Common myeloid progenitor, CD34-positive (primary cell): Measurements from ENCODE around the gene REPS2.

ENCODE experiments used
- CTCF ChIA-PET: fragments of 350-600 bp; sonication (Branson Sonifier 250); formaldehyde crosslinking; loops from one replicate; lab custom pipeline; 2021; ENCODE audit warnings: antibody characterized with exemption; lab: Charles Lee
- POLR2A ChIA-PET: fragments of 350-600 bp; sonication (Branson Sonifier 250); formaldehyde crosslinking; loops from one replicate; lab custom pipeline; 2021; ENCODE audit warnings: antibody characterized with exemption; lab: Charles Lee
- DNase-seq, 3 donors: peaks; one replicate each; pipeline versions ENCODE4 v3.0.0 to v3.0.0-alpha.2; 2013
- H3K27ac ChIP-seq, 2 experiments: 1 replicate in 1 of 2; 2 replicates in 1 of 2; pipeline ENCODE4 v1.7.0; 2013; ENCODE audit warnings: inconsistent platforms in 2 of 2, low read length in 2 of 2, mild to moderate bottlenecking in 2 of 2, low read depth in 1 of 2, moderate library complexity in 1 of 2; ENCODE audit not compliant: severe bottlenecking in 2 of 2, insufficient read depth in 1 of 2, poor library complexity in 1 of 2
- H3K27me3 ChIP-seq, 5 experiments: replicated peaks in 2 of 5; 1 replicate in 3 of 5; 2 replicates in 2 of 5; pipeline versions ENCODE4 v1.6.1 to v1.7.0; 2013; ENCODE audit warnings: low read length in 4 of 5, mild to moderate bottlenecking in 2 of 5, moderate library complexity in 2 of 5, inconsistent platforms in 1 of 5; ENCODE audit not compliant: insufficient read depth in 5 of 5, control insufficient read depth in 4 of 5
- H3K36me3 ChIP-seq, 4 experiments: 1 replicate in 2 of 4; 2 replicates in 2 of 4; pipeline versions ENCODE4 v1.6.1 to v1.7.0; 2013; ENCODE audit warnings: low read length in 3 of 4, control low read depth in 1 of 4, mild to moderate bottlenecking in 1 of 4; ENCODE audit not compliant: control insufficient read depth in 4 of 4, insufficient read depth in 4 of 4
- H3K4me1 ChIP-seq, 4 experiments: 1 replicate in 3 of 4; 2 replicates in 1 of 4; pipeline versions ENCODE4 v1.6.1 to v1.7.1; 2013; ENCODE audit warnings: low read length in 3 of 4, mild to moderate bottlenecking in 3 of 4, control low read depth in 1 of 4, inconsistent platforms in 1 of 4, moderate library complexity in 1 of 4; ENCODE audit not compliant: control insufficient read depth in 4 of 4, insufficient read depth in 4 of 4; ENCODE audit errors: control extremely low read depth in 1 of 4
- H3K4me3 ChIP-seq, 7 experiments: 1 replicate in 4 of 7; 2 replicates in 3 of 7; pipeline versions ENCODE4 v1.5.1 to v1.7.0; 2013; ENCODE audit warnings: mild to moderate bottlenecking in 7 of 7, low read length in 6 of 7, moderate library complexity in 6 of 7, inconsistent platforms in 2 of 7, low read depth in 2 of 7, control low read depth in 1 of 7; ENCODE audit not compliant: insufficient read depth in 4 of 7, control insufficient read depth in 1 of 7; ENCODE audit errors: extremely low read depth in 1 of 7
- H3K9me3 ChIP-seq, 5 experiments: 1 replicate in 4 of 5; 2 replicates in 1 of 5; pipeline versions ENCODE4 v1.6.1 to v1.7.1; 2013; ENCODE audit warnings: low read length in 4 of 5, mild to moderate bottlenecking in 2 of 5, inconsistent platforms in 1 of 5, low read depth in 1 of 5, moderate library complexity in 1 of 5; ENCODE audit not compliant: control insufficient read depth in 4 of 5, insufficient read depth in 2 of 5; ENCODE audit errors: control extremely low read depth in 1 of 5
- WGBS: methylation state at CpG from one replicate; pipeline ENCODE4 v1.1.5; 2013; ENCODE audit not compliant: insufficient coverage; 5-methylcytosine and 5-hydroxymethylcytosine counted together

REPS2 gene

DNA sequence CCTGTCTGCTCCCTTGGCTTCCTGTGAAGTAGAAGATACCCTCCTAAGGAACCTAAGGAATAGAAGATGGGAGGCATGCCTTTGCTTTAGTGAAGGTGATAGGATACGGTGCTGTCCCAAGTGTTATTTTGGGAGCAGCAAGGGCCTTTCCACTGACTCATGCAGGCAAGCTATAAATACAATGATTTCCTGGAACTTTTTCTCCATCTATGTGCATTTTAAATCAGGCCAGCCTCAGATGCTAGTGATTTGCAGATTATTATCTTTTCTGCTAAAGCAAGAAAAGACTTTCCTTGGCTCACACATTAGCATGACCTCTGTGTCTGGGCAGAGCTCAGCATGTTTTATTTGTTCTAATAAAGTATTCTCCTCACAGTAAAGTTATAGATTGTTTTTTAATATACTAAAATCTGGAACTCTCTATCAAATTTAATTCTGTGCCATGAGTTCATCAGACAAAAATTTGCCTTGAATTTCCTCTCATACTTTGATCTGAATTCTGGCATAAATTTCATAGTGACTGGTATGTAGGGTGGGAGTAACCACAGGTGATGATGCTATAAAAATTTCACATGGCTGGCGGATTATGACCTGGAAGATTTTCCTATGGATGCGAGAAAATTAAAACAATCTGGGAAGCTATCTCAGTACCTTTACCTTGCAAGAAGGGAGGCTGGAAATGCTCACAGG, 131.7 kb downstream of the REPS2 start:
- peaks cover 0 to 6% (median 1%) of the 10 kb centered on the region in 4 experiments for H3K4me1 ChIP-seq
- peaks cover 0 to 9% (median 0%) of the 10 kb centered on the region in 5 experiments for H3K27me3 ChIP-seq
- no peak overlapping the region for H3K4me3 ChIP-seq
- ChIA-PET POLR2A (no interaction called here), CTCF (no interaction called here)
- no peaks in the 10 kb centered on the region for H3K9me3 ChIP-seq
- H3K36me3 ChIP-seq: no peaks in the 10 kb centered on the region
- 93% methylated on average over 2 of the region's 3 CpGs for WGBS
- no peak overlapping the region for H3K27ac ChIP-seq
- no peak for DNase-seq

DNA sequence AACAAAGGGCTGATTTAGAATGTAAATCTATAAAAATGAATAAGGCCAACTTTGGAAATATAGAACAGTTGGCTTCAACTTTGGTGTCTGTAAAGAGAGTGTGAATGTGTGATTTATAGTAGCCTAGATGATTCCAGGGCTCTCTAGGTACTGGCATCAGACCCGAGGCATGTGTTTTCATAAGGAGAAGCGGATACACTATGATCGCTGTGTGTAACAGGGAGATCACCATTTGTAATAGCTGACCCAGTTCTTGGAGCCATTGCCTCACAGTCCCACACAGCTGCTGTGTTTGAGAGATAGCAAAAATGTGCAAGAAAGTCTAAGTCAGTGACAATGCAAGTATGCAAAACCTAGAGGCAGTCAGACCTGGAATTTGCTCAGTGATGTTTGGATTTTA, 135.1 kb downstream of the REPS2 start:
- no peaks in the 10 kb centered on the region for H3K9me3 ChIP-seq
- ChIA-PET POLR2A (no interaction called here), CTCF (interaction anchor here (2.4 kb wide), 1 partner anchor 199 kb away, joined by 14 read pairs; no protein-coding TSS in a partner anchor)
- no peak for DNase-seq
- H3K4me3 ChIP-seq: no peak overlapping the region
- H3K27me3 ChIP-seq: peaks cover 0 to 9% (median 0%) of the 10 kb centered on the region in 5 experiments
- no peaks in the 10 kb centered on the region for H3K4me1 ChIP-seq
- 92% methylated on average over 3 of the region's 3 CpGs for WGBS
- no peaks in the 10 kb centered on the region for H3K36me3 ChIP-seq
- H3K27ac ChIP-seq: no peak overlapping the region

DNA sequence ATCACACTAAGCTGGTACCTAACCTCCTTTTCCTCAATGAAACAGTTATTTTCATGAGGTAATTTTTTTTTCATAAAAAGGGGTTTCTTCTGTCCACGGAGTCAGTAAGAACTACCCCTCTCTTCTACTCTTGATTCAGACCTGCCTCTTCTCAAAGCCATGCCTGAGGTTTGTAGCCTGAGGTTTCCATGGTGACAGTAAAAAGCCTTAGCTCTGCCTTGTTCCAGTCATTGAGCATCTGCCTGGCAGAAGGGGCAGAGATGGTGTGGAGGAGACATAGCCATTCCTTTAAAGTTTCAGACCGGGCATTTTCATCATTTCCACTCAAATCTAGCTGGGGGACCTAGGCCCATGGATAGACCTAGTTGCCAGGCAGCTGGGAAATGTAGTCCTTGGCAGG, 135.5 kb downstream of the REPS2 start:
- no peak overlapping the region for H3K27ac ChIP-seq
- 72% methylated on average over 2 of the region's 2 CpGs for WGBS
- no peaks in the 10 kb centered on the region for H3K9me3 ChIP-seq
- no peaks in the 10 kb centered on the region for H3K36me3 ChIP-seq
- no peaks in the 10 kb centered on the region for H3K4me1 ChIP-seq
- H3K27me3 ChIP-seq: peaks cover 0 to 9% (median 0%) of the 10 kb centered on the region in 5 experiments
- CTCF ChIA-PET: interaction anchor here (0.9 to 2.4 kb wide), 4 partner anchors 23 to 199 kb away, joined by 3 to 14 read pairs (median 6); no protein-coding TSS in a partner anchor
- POLR2A ChIA-PET: no interaction called here
- H3K4me3 ChIP-seq: no peak overlapping the region
- DNase-seq: no peak

DNA sequence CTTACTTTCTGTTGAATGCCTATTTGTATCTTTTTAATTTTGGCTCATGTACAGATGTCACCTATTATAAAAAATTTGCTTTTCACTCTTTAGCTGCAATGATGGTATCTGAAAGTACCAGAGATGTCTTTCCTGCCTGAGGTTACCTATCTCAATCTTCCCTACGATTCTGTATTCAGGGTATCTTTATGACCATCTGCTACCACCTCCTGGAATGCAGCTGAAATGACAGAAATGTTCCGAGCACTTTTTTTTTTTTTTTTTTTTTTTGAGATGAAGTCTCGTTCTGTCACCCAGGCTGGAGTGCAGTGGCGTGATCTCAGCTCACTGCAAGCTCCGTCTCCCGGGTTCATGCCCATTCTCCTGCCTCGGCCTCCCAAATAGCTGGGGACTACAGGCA, 136.4 kb downstream of the REPS2 start:
- DNase-seq: peak; percentile 29 to 67 (median 53)
- CTCF ChIA-PET: interaction anchor here (0.8 to 2.4 kb wide), 9 partner anchors 24 to 257 kb away, joined by 3 to 14 read pairs (median 3); no protein-coding TSS in a partner anchor
- POLR2A ChIA-PET: no interaction called here
- Histone ChIP-seq H3K9me3 (no peaks in the 10 kb centered on the region), H3K36me3 (no peaks in the 10 kb centered on the region), H3K27ac (no peak overlapping the region), H3K4me1 (no peaks in the 10 kb centered on the region), H3K4me3 (no peak overlapping the region), H3K27me3 (peaks cover 0 to 13% (median 0%) of the 10 kb centered on the region in 5 experiments)
- WGBS: 40% methylated on average over 2 of the region's 7 CpGs

DNA sequence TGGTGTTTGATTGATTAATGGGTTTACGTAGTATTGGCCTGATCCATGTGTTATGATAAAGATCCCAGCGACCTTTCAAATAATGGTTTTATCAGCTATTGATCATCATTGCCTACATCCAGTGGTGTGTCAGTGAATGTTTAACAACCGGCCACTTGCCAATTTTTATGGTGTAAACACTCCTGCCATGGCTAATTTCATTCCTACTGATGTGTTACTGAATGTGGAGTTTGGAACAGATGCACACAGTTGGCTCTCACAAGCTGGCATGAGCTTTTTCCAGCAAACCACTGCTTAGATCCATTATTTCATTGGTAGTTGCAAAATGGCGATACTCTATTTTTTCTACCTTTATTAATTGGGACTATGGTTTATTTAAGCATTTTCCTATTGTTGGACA, 139.9 kb downstream of the REPS2 start:
- no peak overlapping the region for H3K27ac ChIP-seq
- H3K4me1 ChIP-seq: no peaks in the 10 kb centered on the region
- DNase-seq: no peak
- WGBS: 90% methylated on average over 2 of the region's 4 CpGs
- no peaks in the 10 kb centered on the region for H3K36me3 ChIP-seq
- POLR2A ChIA-PET: no interaction called here
- H3K9me3 ChIP-seq: no peaks in the 10 kb centered on the region
- peaks cover 0 to 13% (median 0%) of the 10 kb centered on the region in 5 experiments for H3K27me3 ChIP-seq
- CTCF ChIA-PET: no interaction called here
- H3K4me3 ChIP-seq: no peak overlapping the region

DNA sequence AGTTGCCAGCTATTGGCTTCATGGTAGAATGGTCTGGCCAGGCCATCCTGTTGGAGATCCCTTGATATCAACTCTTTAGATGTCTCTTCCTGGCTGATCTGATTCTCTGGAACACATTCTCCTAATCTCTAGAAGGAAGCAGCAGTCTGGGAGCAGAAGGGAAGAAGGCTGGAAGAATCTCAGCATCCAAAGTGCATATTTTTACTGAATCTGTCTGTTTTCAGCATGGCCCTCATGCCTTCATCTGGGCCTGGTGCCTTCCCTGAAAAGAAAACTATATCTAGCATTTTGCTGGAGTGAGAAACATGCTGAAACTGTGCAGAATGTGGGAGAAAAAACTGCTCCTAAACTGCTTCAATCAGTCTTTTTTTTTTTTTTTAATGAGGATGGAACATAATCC, 148.7 kb downstream of the REPS2 start:
- H3K9me3 ChIP-seq: peaks cover 0 to 2% (median 0%) of the 10 kb centered on the region in 5 experiments
- ChIA-PET POLR2A (no interaction called here), CTCF (no interaction called here)
- no peak overlapping the region for H3K27ac ChIP-seq
- no peak for DNase-seq
- no peak overlapping the region for H3K4me3 ChIP-seq
- H3K36me3 ChIP-seq: no peaks in the 10 kb centered on the region
- no peaks in the 10 kb centered on the region for H3K4me1 ChIP-seq
- peaks cover 0 to 12% (median 0%) of the 10 kb centered on the region in 5 experiments for H3K27me3 ChIP-seq

DNA sequence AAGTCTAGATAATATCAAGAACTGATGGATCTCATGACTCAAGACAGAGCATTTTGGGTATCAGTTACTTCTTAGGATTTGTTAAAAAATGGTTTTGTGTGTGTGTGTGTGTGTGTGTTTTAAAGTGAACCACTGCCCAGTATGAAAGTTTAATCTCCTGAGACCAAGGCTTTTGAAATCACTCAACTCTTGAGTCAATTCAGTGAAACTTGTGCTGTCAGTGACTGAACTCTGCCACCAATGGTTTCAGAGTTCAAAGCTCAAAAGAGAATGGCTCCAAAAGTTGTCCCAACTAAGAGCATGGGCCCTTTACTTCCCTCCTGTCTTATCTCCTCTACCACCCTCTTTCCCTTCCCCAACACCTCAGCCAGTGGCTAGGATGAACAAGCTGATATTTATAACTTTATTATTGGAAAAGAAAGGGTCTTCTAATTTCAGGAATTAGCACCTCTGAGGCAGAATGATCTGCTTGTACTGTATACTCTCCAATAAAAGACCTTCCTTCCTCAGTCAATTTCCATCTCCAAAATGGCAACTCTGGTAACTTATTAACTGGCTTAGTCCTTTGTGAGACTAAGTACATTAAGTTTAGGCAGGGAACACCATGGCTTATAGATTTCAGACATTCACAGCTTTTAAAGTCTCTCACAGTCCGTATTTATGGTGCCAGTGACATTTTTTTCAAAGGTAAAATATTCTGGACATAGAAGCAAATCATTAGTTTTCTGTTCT, 152.2 kb downstream of the REPS2 start:
- Histone ChIP-seq H3K4me1 (no peaks in the 10 kb centered on the region), H3K27ac (no peak overlapping the region), H3K9me3 (peaks cover 0 to 3% (median 0%) of the 10 kb centered on the region in 5 experiments), H3K36me3 (no peaks in the 10 kb centered on the region), H3K4me3 (no peak overlapping the region), H3K27me3 (peaks cover 0 to 8% (median 0%) of the 10 kb centered on the region in 5 experiments)
- POLR2A ChIA-PET: no interaction called here
- DNase-seq: no peak
- WGBS: 56% methylated on average over 1 of the region's 1 CpG
- CTCF ChIA-PET: no interaction called here
